GM18873 (cell line): ENCODE data around the gene GPR137B.
"Not testable (repeated sequence)": the region's sequence is repeated elsewhere in the genome, so short reads cannot be mapped to it uniquely, and the experiment has no call there.

Source experiments
- ATAC-seq: cut with Tn5 transposase; IDR thresholded peaks from one replicate; pipeline ENCODE4 v1.9.1; 2021; ENCODE audit warnings: mild to moderate bottlenecking, moderate library complexity, moderate number of reproducible peaks; ENCODE audit not compliant: unreplicated experiment, low FRiP score

The GPR137B gene

GRCh38 chr1:236143104-236143948 lies 987 bp downstream of the GPR137B start:
- no peak for ATAC-seq

GRCh38 chr1:236144033-236144432 lies 1.7 kb downstream of the GPR137B start:
- no peak for ATAC-seq

- peak; percentile 44 for ATAC-seq
Observed at GRCh38 chr1:236144446-236145150, 2.3 kb downstream of the GPR137B start.

GRCh38 chr1:236147068-236147467 lies 4.7 kb downstream of the GPR137B start:
- no peak for ATAC-seq

GRCh38 chr1:236147521-236148469 lies 5.5 kb downstream of the GPR137B start:
- ATAC-seq: no peak

GRCh38 chr1:236148470-236148845 lies 6.1 kb downstream of the GPR137B start:
- no peak for ATAC-seq

GRCh38 chr1:236149003-236149595 lies 6.8 kb downstream of the GPR137B start:
- no peak for ATAC-seq

GRCh38 chr1:236149696-236150228 lies 7.4 kb downstream of the GPR137B start:
- ATAC-seq: no peak

GRCh38 chr1:236150311-236150955 lies 8.1 kb downstream of the GPR137B start:
- no peak for ATAC-seq

- ATAC-seq: no peak
Observed at GRCh38 chr1:236150986-236151385, 8.6 kb downstream of the GPR137B start.

GRCh38 chr1:236151739-236152424 lies 9.5 kb downstream of the GPR137B start:
- no peak for ATAC-seq

- ATAC-seq: no peak
Observed at GRCh38 chr1:236154126-236154525, 11.8 kb downstream of the GPR137B start.

- ATAC-seq: no peak
Observed at GRCh38 chr1:236154671-236155398, 12.5 kb downstream of the GPR137B start.

GRCh38 chr1:236155399-236155767 lies 13.0 kb downstream of the GPR137B start:
- ATAC-seq: no peak

- no peak for ATAC-seq
Observed at GRCh38 chr1:236155841-236156503, 13.6 kb downstream of the GPR137B start.

- ATAC-seq: peak; percentile 81
Observed at GRCh38 chr1:236156512-236157208, 14.3 kb downstream of the GPR137B start.

- not testable (repeated sequence) for ATAC-seq
Observed at GRCh38 chr1:236158072-236158471, 15.7 kb downstream of the GPR137B start.
